ENCODE measurements around the gene TXNL4A.
A peak's percentile ranks its signal among the peaks of the same experiment; 100 is the strongest.

The TXNL4A gene

DNA sequence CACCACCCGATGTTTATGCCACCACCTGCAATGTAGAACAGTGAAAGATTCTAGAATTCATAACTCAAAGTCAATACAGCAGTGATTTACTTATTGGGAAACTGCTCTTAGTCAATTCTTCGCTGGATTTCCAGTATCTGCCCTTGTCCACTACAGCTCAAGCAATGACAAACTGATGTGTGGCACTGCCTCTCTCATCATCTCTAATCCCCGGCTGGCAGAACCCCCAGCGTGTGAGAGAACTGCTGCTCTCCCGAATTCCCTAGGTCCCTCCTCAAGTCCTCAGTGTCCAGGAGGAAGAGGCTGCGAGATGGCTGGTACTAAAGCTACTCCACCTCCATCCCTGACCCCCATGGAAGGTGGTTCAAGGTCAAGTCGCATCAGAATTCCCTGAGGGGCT is 1.6 kb downstream of the TXNL4A start:
- Histone ChIP-seq H3K27ac (ENCODE audit: low read depth, low read length) (no peak overlapping the region), H4K20me1 (ENCODE audit: low read depth, low read length) (peaks cover 38% of the 10 kb centered on the region)
- no peak for TF ChIP-seq EZH2phosphoT487 (conservative IDR thresholded peaks at IDR 0.05; ENCODE audit: low read length)
- TF ChIP-seq, protein P1, sequence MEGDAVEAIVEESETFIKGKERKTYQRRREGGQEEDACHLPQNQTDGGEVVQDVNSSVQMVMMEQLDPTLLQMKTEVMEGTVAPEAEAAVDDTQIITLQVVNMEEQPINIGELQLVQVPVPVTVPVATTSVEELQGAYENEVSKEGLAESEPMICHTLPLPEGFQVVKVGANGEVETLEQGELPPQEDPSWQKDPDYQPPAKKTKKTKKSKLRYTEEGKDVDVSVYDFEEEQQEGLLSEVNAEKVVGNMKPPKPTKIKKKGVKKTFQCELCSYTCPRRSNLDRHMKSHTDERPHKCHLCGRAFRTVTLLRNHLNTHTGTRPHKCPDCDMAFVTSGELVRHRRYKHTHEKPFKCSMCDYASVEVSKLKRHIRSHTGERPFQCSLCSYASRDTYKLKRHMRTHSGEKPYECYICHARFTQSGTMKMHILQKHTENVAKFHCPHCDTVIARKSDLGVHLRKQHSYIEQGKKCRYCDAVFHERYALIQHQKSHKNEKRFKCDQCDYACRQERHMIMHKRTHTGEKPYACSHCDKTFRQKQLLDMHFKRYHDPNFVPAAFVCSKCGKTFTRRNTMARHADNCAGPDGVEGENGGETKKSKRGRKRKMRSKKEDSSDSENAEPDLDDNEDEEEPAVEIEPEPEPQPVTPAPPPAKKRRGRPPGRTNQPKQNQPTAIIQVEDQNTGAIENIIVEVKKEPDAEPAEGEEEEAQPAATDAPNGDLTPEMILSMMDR (IDR thresholded peaks at IDR 0.05; ENCODE audit: insufficient read depth, low read length, poor library complexity, severe bottlenecking), result no peak

GRCh38 chr18:79985172-79985571 is 3.2 kb downstream of the TXNL4A start:
- no peak for TF ChIP-seq EZH2phosphoT487 (conservative IDR thresholded peaks at IDR 0.05; ENCODE audit: low read length)
- TF ChIP-seq, protein P1 (IDR thresholded peaks at IDR 0.05; ENCODE audit: insufficient read depth, low read length, poor library complexity, severe bottlenecking), result no peak
- Histone ChIP-seq H2AFZ (ENCODE audit: low read depth, low read length, severe bottlenecking) (no peak overlapping the region), H3K4me2 (ENCODE audit: low read depth, low read length, poor library complexity, severe bottlenecking) (no peak overlapping the region), H3F3A (ENCODE audit: insufficient read depth) (no peaks in the 10 kb centered on the region), H3K79me2 (ENCODE audit: insufficient read depth, low read length) (peaks cover 80% of the 10 kb centered on the region), H3K9ac (ENCODE audit: low read length) (no peak overlapping the region), H3K36me3 (ENCODE audit: low read length) (peaks cover 3% of the 10 kb centered on the region), H3K27me3 (ENCODE audit: low read length) (no peaks in the 10 kb centered on the region), H4K20me1 (ENCODE audit: low read depth, low read length) (peaks cover 46% of the 10 kb centered on the region), H3K9me3 (ENCODE audit: insufficient read depth, low read length) (no peaks in the 10 kb centered on the region), H3K9me2 (replicated peaks; ENCODE audit: insufficient read depth, low read length) (no peaks in the 10 kb centered on the region), H3K27ac (ENCODE audit: low read depth, low read length) (no peak overlapping the region), H3K4me3 (ENCODE audit: insufficient read depth, low read length, poor library complexity, severe bottlenecking) (no peak overlapping the region)

More for the DNA sequence above, 1.6 kb downstream of the TXNL4A start:
- Histone ChIP-seq H3F3A (ENCODE audit: insufficient read depth) (no peaks in the 10 kb centered on the region), H2AFZ (ENCODE audit: low read depth, low read length, severe bottlenecking) (no peak overlapping the region), H3K9ac (ENCODE audit: low read length) (peak overlapping the region; percentile 93), H3K4me2 (ENCODE audit: low read depth, low read length, poor library complexity, severe bottlenecking) (peak overlapping the region; percentile 81), H3K4me3 (ENCODE audit: insufficient read depth, low read length, poor library complexity, severe bottlenecking) (peak overlapping the region; percentile 91), H3K9me3 (ENCODE audit: insufficient read depth, low read length) (no peaks in the 10 kb centered on the region), H3K36me3 (ENCODE audit: low read length) (peaks cover 3% of the 10 kb centered on the region), H3K27me3 (ENCODE audit: low read length) (no peaks in the 10 kb centered on the region), H3K9me2 (replicated peaks; ENCODE audit: insufficient read depth, low read length) (no peaks in the 10 kb centered on the region), H3K79me2 (ENCODE audit: insufficient read depth, low read length) (peaks cover 65% of the 10 kb centered on the region)

- H3K27ac ChIP-seq (ENCODE audit: low read depth, low read length), result no peak overlapping the region
Observed at GRCh38 chr18:79983793-79984192, 4.6 kb downstream of the TXNL4A start.

More at GRCh38 chr18:79983793-79984192, 4.6 kb downstream of the TXNL4A start:
- H3K9ac ChIP-seq (ENCODE audit: low read length), result no peak overlapping the region
- no peak overlapping the region for H2AFZ ChIP-seq (ENCODE audit: low read depth, low read length, severe bottlenecking)
- no peak overlapping the region for H3K4me2 ChIP-seq (ENCODE audit: low read depth, low read length, poor library complexity, severe bottlenecking)
- peaks cover 3% of the 10 kb centered on the region for H3K36me3 ChIP-seq (ENCODE audit: low read length)
- TF ChIP-seq, protein P1 (IDR thresholded peaks at IDR 0.05; ENCODE audit: insufficient read depth, low read length, poor library complexity, severe bottlenecking), result no peak
- no peak for TF ChIP-seq EZH2phosphoT487 (conservative IDR thresholded peaks at IDR 0.05; ENCODE audit: low read length)
- H3K9me3 ChIP-seq (ENCODE audit: insufficient read depth, low read length), result no peaks in the 10 kb centered on the region
- no peaks in the 10 kb centered on the region for H3F3A ChIP-seq (ENCODE audit: insufficient read depth)
- peaks cover 94% of the 10 kb centered on the region for H3K79me2 ChIP-seq (ENCODE audit: insufficient read depth, low read length)
- no peak overlapping the region for H3K4me3 ChIP-seq (ENCODE audit: insufficient read depth, low read length, poor library complexity, severe bottlenecking)
- no peaks in the 10 kb centered on the region for H3K9me2 ChIP-seq (replicated peaks; ENCODE audit: insufficient read depth, low read length)
- H4K20me1 ChIP-seq (ENCODE audit: low read depth, low read length), result peaks cover 50% of the 10 kb centered on the region
- no peaks in the 10 kb centered on the region for H3K27me3 ChIP-seq (ENCODE audit: low read length)

All from SU-DHL-6 (cell line).